Measurements from ENCODE around the gene TBC1D14.

TBC1D14 gene

GRCh38 chr4:7025040-7025602 is 115.5 kb downstream of the TBC1D14 start:
- TF ChIP-seq ESRRG (CRISPR knock-in tag; IDR thresholded peaks at IDR 0.05): no peak
- no peak for TF ChIP-seq CSDC2 (CRISPR knock-in tag; IDR thresholded peaks at IDR 0.05)
- TF ChIP-seq OSR1 (CRISPR knock-in tag; IDR thresholded peaks at IDR 0.05): no peak
- TF ChIP-seq ZNF70 (CRISPR knock-in tag; IDR thresholded peaks at IDR 0.05): no peak
- TF ChIP-seq BACH2 (CRISPR knock-in tag; IDR thresholded peaks at IDR 0.05; ENCODE audit: borderline replicate concordance): no peak
- ATAC-seq: no peak

GRCh38 chr4:7026107-7026506 is 116.5 kb downstream of the TBC1D14 start:
- no peak for ATAC-seq
- TF ChIP-seq PATZ1 (CRISPR knock-in tag; IDR thresholded peaks at IDR 0.05; ENCODE audit: borderline replicate concordance): no peak
- no peak for TF ChIP-seq ISL1 (CRISPR knock-in tag; IDR thresholded peaks at IDR 0.05)
- no peak for TF ChIP-seq SNAI2 (CRISPR knock-in tag; IDR thresholded peaks at IDR 0.05)
- TF ChIP-seq CREB5 (CRISPR knock-in tag; IDR thresholded peaks at IDR 0.05; ENCODE audit: low read depth): no peak
- TF ChIP-seq ESRRG (CRISPR knock-in tag; IDR thresholded peaks at IDR 0.05): no peak
- TF ChIP-seq TOX (CRISPR knock-in tag; IDR thresholded peaks at IDR 0.05; ENCODE audit: borderline replicate concordance): no peak
- TF ChIP-seq BACH2 (CRISPR knock-in tag; IDR thresholded peaks at IDR 0.05; ENCODE audit: borderline replicate concordance): no peak
- no peak for TF ChIP-seq ZNF565 (CRISPR knock-in tag; conservative IDR thresholded peaks at IDR 0.05; ENCODE audit: low read depth)
- TF ChIP-seq ZNF70 (CRISPR knock-in tag; IDR thresholded peaks at IDR 0.05): no peak
- TF ChIP-seq CSRNP3 (CRISPR knock-in tag; IDR thresholded peaks at IDR 0.05): no peak
- TF ChIP-seq ZC3H10 (CRISPR knock-in tag; IDR thresholded peaks at IDR 0.05): no peak
- no peak for TF ChIP-seq PPARA (CRISPR knock-in tag; IDR thresholded peaks at IDR 0.05; ENCODE audit: borderline replicate concordance)
- TF ChIP-seq TSHZ2 (CRISPR knock-in tag; IDR thresholded peaks at IDR 0.05): no peak
- TF ChIP-seq RARB (CRISPR knock-in tag; IDR thresholded peaks at IDR 0.05): no peak
- TF ChIP-seq ZFP3 (CRISPR knock-in tag; IDR thresholded peaks at IDR 0.05): no peak
- TF ChIP-seq GLIS3 (CRISPR knock-in tag; IDR thresholded peaks at IDR 0.05): no peak
- TF ChIP-seq TCF4 (CRISPR knock-in tag; IDR thresholded peaks at IDR 0.05; ENCODE audit: borderline replicate concordance): no peak
- no peak for TF ChIP-seq ZNF8 (CRISPR knock-in tag; IDR thresholded peaks at IDR 0.05)
- TF ChIP-seq CSDC2 (CRISPR knock-in tag; IDR thresholded peaks at IDR 0.05): no peak
- TF ChIP-seq ZFP30 (CRISPR knock-in tag; IDR thresholded peaks at IDR 0.05): no peak

- no peak for ATAC-seq
- TF ChIP-seq CREB5 (CRISPR knock-in tag; IDR thresholded peaks at IDR 0.05; ENCODE audit: low read depth) (no peak), CSRNP3 (CRISPR knock-in tag; IDR thresholded peaks at IDR 0.05) (no peak), ESRRG (CRISPR knock-in tag; IDR thresholded peaks at IDR 0.05) (no peak), ZNF565 (CRISPR knock-in tag; conservative IDR thresholded peaks at IDR 0.05; ENCODE audit: low read depth) (no peak), TCF4 (CRISPR knock-in tag; IDR thresholded peaks at IDR 0.05; ENCODE audit: borderline replicate concordance) (no peak), OSR1 (CRISPR knock-in tag; IDR thresholded peaks at IDR 0.05) (no peak), GLIS3 (CRISPR knock-in tag; IDR thresholded peaks at IDR 0.05) (no peak), SNAI2 (CRISPR knock-in tag; IDR thresholded peaks at IDR 0.05) (no peak), ZFP3 (CRISPR knock-in tag; IDR thresholded peaks at IDR 0.05) (no peak), TSHZ2 (CRISPR knock-in tag; IDR thresholded peaks at IDR 0.05) (no peak), ISL1 (CRISPR knock-in tag; IDR thresholded peaks at IDR 0.05) (no peak), PATZ1 (CRISPR knock-in tag; IDR thresholded peaks at IDR 0.05; ENCODE audit: borderline replicate concordance) (no peak), ZNF8 (CRISPR knock-in tag; IDR thresholded peaks at IDR 0.05) (no peak), ZFP30 (CRISPR knock-in tag; IDR thresholded peaks at IDR 0.05) (no peak)
Measured at GRCh38 chr4:7027284-7027683, 117.7 kb downstream of the TBC1D14 start.
